ENCODE measurements around the gene FBN3.
A peak's percentile ranks its signal among the peaks of the same experiment; 100 is the strongest.

Gene FBN3

GRCh38 chr19:8050274-8051096, 98.9 kb downstream of the FBN3 start:
- Histone ChIP-seq H3K36me3 (ENCODE audit: control insufficient read depth, insufficient read depth, low read length) (no peaks in the 10 kb centered on the region), H3K4me3 (replicated peaks; ENCODE audit: low read depth, low read length) (peak overlapping the region; percentile 50), H3K27me3 (replicated peaks; ENCODE audit: control insufficient read depth, insufficient read depth, low read length) (no peaks in the 10 kb centered on the region)
- no peak for TF ChIP-seq CTCF (IDR thresholded peaks at IDR 0.05; ENCODE audit: insufficient read depth, low read length, poor library complexity, severe bottlenecking)
- peak; percentile 96 for DNase-seq (ENCODE audit: extremely low read depth, insufficient read length)

- TF ChIP-seq CTCF (IDR thresholded peaks at IDR 0.05; ENCODE audit: insufficient read depth, low read length, poor library complexity, severe bottlenecking) = no peak
- no peak for DNase-seq (ENCODE audit: extremely low read depth, insufficient read length)
- Histone ChIP-seq H3K27me3 (replicated peaks; ENCODE audit: control insufficient read depth, insufficient read depth, low read length) (no peaks in the 10 kb centered on the region), H3K36me3 (ENCODE audit: control insufficient read depth, insufficient read depth, low read length) (no peaks in the 10 kb centered on the region), H3K4me3 (replicated peaks; ENCODE audit: low read depth, low read length) (no peak overlapping the region)
Observed at GRCh38 chr19:8046569-8047165, 102.7 kb downstream of the FBN3 start.

GRCh38 chr19:8045872-8046568, 103.4 kb downstream of the FBN3 start:
- no peak for TF ChIP-seq CTCF (IDR thresholded peaks at IDR 0.05; ENCODE audit: insufficient read depth, low read length, poor library complexity, severe bottlenecking)
- Histone ChIP-seq H3K36me3 (ENCODE audit: control insufficient read depth, insufficient read depth, low read length) (no peaks in the 10 kb centered on the region), H3K27me3 (replicated peaks; ENCODE audit: control insufficient read depth, insufficient read depth, low read length) (no peaks in the 10 kb centered on the region), H3K4me3 (replicated peaks; ENCODE audit: low read depth, low read length) (no peak overlapping the region)
- no peak for DNase-seq (ENCODE audit: extremely low read depth, insufficient read length)

GRCh38 chr19:8044018-8044417, 105.4 kb downstream of the FBN3 start:
- Histone ChIP-seq H3K36me3 (ENCODE audit: control insufficient read depth, insufficient read depth, low read length) (no peaks in the 10 kb centered on the region), H3K27me3 (replicated peaks; ENCODE audit: control insufficient read depth, insufficient read depth, low read length) (no peaks in the 10 kb centered on the region), H3K4me3 (replicated peaks; ENCODE audit: low read depth, low read length) (no peak overlapping the region)
- no peak for DNase-seq (ENCODE audit: extremely low read depth, insufficient read length)
- no peak for TF ChIP-seq CTCF (IDR thresholded peaks at IDR 0.05; ENCODE audit: insufficient read depth, low read length, poor library complexity, severe bottlenecking)

- H3K4me3 ChIP-seq (replicated peaks; ENCODE audit: low read depth, low read length) = no peak overlapping the region
- no peak for DNase-seq (ENCODE audit: extremely low read depth, insufficient read length)
- no peak for TF ChIP-seq CTCF (IDR thresholded peaks at IDR 0.05; ENCODE audit: insufficient read depth, low read length, poor library complexity, severe bottlenecking)
Observed at GRCh38 chr19:8042900-8043299, 106.5 kb downstream of the FBN3 start.

More at GRCh38 chr19:8042900-8043299, 106.5 kb downstream of the FBN3 start:
- Histone ChIP-seq H3K36me3 (ENCODE audit: control insufficient read depth, insufficient read depth, low read length) (no peaks in the 10 kb centered on the region), H3K27me3 (replicated peaks; ENCODE audit: control insufficient read depth, insufficient read depth, low read length) (no peaks in the 10 kb centered on the region)

All from GM06990 (cell line).